ENCODE data around the gene BPIFA2.

DNA sequence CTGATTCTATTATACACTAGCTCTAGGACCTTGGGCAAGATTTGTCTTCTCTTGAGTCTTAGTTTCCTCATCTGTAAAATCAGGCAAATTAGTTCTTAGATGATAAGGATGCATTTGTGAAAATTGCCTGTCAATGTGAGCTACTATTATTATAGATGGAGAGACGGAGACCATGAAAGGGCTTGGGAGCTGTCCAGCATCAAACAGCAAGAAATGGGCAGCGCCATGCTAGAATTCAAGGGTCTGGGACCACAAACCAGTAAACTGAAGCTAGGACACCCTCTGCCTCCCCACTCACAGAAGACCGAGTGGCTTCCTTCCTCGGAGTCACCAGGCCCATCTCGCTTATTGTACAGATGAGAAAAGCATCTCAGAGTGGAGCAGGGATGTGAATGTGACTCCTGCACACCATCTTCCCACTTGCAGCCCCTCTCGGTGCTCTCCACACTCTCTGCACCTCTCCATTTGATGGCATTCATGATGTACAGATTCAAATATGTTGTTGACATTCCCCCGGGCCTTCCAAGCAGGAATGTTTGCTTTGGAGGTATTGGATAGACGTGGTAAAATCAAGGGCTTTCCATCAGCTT is 25.0 kb downstream of the BPIFA2 start:
- TF ChIP-seq, protein P1, sequence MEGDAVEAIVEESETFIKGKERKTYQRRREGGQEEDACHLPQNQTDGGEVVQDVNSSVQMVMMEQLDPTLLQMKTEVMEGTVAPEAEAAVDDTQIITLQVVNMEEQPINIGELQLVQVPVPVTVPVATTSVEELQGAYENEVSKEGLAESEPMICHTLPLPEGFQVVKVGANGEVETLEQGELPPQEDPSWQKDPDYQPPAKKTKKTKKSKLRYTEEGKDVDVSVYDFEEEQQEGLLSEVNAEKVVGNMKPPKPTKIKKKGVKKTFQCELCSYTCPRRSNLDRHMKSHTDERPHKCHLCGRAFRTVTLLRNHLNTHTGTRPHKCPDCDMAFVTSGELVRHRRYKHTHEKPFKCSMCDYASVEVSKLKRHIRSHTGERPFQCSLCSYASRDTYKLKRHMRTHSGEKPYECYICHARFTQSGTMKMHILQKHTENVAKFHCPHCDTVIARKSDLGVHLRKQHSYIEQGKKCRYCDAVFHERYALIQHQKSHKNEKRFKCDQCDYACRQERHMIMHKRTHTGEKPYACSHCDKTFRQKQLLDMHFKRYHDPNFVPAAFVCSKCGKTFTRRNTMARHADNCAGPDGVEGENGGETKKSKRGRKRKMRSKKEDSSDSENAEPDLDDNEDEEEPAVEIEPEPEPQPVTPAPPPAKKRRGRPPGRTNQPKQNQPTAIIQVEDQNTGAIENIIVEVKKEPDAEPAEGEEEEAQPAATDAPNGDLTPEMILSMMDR (IDR thresholded peaks at IDR 0.05 in 2 of 3, conservative IDR thresholded peaks at IDR 0.05 in 1 of 3; ENCODE audit: borderline replicate concordance in 1 of 3, insufficient read depth in 1 of 3, low read depth in 2 of 3, low read length in 2 of 3) = no peak
- TF ChIP-seq POLR2AphosphoS5 (IDR thresholded peaks at IDR 0.05; ENCODE audit: low read depth, low read length) (no peak), POLR2A (IDR thresholded peaks at IDR 0.05; ENCODE audit: borderline replicate concordance, extremely low read depth, insufficient read depth, insufficient read length) (no peak), EZH2phosphoT487 (IDR thresholded peaks at IDR 0.05; ENCODE audit: borderline replicate concordance) (no peak), TCF7L2 (IDR thresholded peaks at IDR 0.05; ENCODE audit: borderline replicate concordance, extremely low read depth, insufficient read depth, insufficient read length) (peak; percentile 89), EZH2 (IDR thresholded peaks at IDR 0.05) (no peak), CEBPB (IDR thresholded peaks at IDR 0.05; ENCODE audit: low read depth) (no peak), SIN3A (IDR thresholded peaks at IDR 0.05; ENCODE audit: low read depth) (no peak)
- TF ChIP-seq, protein P2, sequence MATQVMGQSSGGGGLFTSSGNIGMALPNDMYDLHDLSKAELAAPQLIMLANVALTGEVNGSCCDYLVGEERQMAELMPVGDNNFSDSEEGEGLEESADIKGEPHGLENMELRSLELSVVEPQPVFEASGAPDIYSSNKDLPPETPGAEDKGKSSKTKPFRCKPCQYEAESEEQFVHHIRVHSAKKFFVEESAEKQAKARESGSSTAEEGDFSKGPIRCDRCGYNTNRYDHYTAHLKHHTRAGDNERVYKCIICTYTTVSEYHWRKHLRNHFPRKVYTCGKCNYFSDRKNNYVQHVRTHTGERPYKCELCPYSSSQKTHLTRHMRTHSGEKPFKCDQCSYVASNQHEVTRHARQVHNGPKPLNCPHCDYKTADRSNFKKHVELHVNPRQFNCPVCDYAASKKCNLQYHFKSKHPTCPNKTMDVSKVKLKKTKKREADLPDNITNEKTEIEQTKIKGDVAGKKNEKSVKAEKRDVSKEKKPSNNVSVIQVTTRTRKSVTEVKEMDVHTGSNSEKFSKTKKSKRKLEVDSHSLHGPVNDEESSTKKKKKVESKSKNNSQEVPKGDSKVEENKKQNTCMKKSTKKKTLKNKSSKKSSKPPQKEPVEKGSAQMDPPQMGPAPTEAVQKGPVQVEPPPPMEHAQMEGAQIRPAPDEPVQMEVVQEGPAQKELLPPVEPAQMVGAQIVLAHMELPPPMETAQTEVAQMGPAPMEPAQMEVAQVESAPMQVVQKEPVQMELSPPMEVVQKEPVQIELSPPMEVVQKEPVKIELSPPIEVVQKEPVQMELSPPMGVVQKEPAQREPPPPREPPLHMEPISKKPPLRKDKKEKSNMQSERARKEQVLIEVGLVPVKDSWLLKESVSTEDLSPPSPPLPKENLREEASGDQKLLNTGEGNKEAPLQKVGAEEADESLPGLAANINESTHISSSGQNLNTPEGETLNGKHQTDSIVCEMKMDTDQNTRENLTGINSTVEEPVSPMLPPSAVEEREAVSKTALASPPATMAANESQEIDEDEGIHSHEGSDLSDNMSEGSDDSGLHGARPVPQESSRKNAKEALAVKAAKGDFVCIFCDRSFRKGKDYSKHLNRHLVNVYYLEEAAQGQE (IDR thresholded peaks at IDR 0.05; ENCODE audit: low read depth) = peak; percentile 63
- TF ChIP-seq, protein P3, sequence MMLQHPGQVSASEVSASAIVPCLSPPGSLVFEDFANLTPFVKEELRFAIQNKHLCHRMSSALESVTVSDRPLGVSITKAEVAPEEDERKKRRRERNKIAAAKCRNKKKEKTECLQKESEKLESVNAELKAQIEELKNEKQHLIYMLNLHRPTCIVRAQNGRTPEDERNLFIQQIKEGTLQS (IDR thresholded peaks at IDR 0.05) = no peak
